Suprapubic skin (tissue), 4 donors: ENCODE results near the gene DIP2C.

Experiments
- EP300 ChIP-seq: sonication (generic); formaldehyde crosslinking; IDR thresholded peaks from one replicate; pipeline ENCODE4 v1.6.1; 2017; ENCODE audit warnings: antibody characterized with exemption
- POLR2A ChIP-seq, 2 donors: fragments of 450-650 bp; IDR thresholded peaks; one replicate each; pipeline ENCODE4 v1.6.1; 2017; ENCODE audit warnings: antibody characterized with exemption in 2 of 2, mild to moderate bottlenecking in 2 of 2, moderate library complexity in 2 of 2
- POLR2AphosphoS5 ChIP-seq, 3 donors: sonication (generic); formaldehyde crosslinking; IDR thresholded peaks; one replicate each; pipeline ENCODE4 v1.6.1; 2017; ENCODE audit warnings: antibody characterized with exemption in 3 of 3
- TF ChIP-seq, protein P1 (sequence below), 2 donors: fragments of 200-600 bp in 1 of 2; fragments of 450-650 bp in 1 of 2; sonication (generic) in 1 of 2; IDR thresholded peaks; one replicate each; pipeline ENCODE4 v1.5.1; 2016 to 2019; ENCODE audit warnings: antibody characterized with exemption in 2 of 2, mild to moderate bottlenecking in 1 of 2, moderate library complexity in 1 of 2

DNA sequence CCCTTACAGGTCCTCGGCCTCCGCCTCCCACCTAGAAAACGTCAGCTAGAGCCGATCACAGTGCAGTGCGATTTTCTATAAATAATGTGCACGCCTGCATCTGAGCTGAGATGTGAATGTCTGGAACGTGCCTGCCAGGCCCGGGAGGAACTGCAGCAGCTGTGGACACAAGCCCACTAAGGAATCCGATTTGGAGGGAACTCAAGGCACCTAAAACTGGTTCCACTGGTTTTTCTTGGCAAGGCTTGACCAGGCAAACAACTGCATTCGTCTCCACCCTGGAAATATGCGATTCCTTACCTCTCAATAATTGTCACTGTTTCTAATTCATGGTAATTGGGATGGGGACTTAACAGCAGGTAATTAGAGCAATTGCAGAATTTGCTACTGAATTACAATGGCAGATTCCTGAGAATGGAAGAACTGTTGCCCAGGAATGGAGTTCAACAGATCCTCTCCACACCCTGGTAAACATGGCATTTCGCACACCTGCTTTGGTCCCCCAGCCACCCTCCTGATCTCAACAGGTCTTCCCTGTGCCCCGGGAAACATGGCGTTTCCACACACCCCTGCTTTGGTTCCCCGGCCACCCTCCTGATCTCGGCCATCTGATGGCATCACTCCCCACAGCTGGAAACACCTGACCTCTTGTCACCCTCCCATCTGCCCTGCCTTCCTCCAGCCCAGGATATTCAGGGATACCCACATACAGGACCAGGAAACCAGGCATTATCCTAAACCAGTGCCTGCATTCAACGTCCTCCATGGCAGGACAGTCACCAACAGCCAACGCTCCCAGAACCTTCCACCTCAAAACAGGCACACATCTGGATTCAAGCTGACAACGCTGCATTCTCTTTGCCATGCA lies 76.0 kb downstream of the DIP2C start:
- TF ChIP-seq POLR2AphosphoS5 (IDR thresholded peaks at IDR 0.05), result no peak
- no peak for TF ChIP-seq POLR2A (IDR thresholded peaks at IDR 0.05)
- TF ChIP-seq, protein P1, sequence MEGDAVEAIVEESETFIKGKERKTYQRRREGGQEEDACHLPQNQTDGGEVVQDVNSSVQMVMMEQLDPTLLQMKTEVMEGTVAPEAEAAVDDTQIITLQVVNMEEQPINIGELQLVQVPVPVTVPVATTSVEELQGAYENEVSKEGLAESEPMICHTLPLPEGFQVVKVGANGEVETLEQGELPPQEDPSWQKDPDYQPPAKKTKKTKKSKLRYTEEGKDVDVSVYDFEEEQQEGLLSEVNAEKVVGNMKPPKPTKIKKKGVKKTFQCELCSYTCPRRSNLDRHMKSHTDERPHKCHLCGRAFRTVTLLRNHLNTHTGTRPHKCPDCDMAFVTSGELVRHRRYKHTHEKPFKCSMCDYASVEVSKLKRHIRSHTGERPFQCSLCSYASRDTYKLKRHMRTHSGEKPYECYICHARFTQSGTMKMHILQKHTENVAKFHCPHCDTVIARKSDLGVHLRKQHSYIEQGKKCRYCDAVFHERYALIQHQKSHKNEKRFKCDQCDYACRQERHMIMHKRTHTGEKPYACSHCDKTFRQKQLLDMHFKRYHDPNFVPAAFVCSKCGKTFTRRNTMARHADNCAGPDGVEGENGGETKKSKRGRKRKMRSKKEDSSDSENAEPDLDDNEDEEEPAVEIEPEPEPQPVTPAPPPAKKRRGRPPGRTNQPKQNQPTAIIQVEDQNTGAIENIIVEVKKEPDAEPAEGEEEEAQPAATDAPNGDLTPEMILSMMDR (IDR thresholded peaks at IDR 0.05), result no peak
- TF ChIP-seq EP300, result no peak
